ENCODE data around the gene COX6A1.
"Not testable (repeated sequence)": the region's sequence is repeated elsewhere in the genome, so short reads cannot be mapped to it uniquely, and the experiment has no call there.

COX6A1 gene

GRCh38 chr12:120428597-120429229 is 9.2 kb upstream of the COX6A1 start:
- DNase-seq (ENCODE audit: low read depth) = no peak

GRCh38 chr12:120429368-120429767 is 8.5 kb upstream of the COX6A1 start:
- no peak for DNase-seq (ENCODE audit: low read depth)

- no peak for DNase-seq (ENCODE audit: low read depth)
Observed at GRCh38 chr12:120432772-120433525, 5.0 kb upstream of the COX6A1 start.

GRCh38 chr12:120438495-120439198 is 734 bp downstream of the COX6A1 start:
- DNase-seq (ENCODE audit: low read depth) = no peak

- DNase-seq (ENCODE audit: low read depth) = peak; percentile 59
Observed at GRCh38 chr12:120439646-120440247, 1.8 kb downstream of the COX6A1 start.

- DNase-seq (ENCODE audit: low read depth) = no peak
Observed at GRCh38 chr12:120444676-120445075, 6.8 kb downstream of the COX6A1 start.

- peak; percentile 83 for DNase-seq (ENCODE audit: low read depth)
Observed at GRCh38 chr12:120445911-120446843, 8.3 kb downstream of the COX6A1 start, which contains the start of the genes GATC and TRIAP1. Gene GATC (plus strand): TSS chr12:120446444. CDS start chr12:120446481, 37 bp downstream. Gene TRIAP1 (minus strand): TSS chr12:120446384. CDS start chr12:120446372, 12 bp downstream.

- DNase-seq (ENCODE audit: low read depth) = not testable (repeated sequence)
Observed at GRCh38 chr12:120446844-120447178, 8.9 kb downstream of the COX6A1 start.

- DNase-seq (ENCODE audit: low read depth) = no peak
Observed at GRCh38 chr12:120447992-120448391, 10.1 kb downstream of the COX6A1 start.

- DNase-seq (ENCODE audit: low read depth) = not testable (repeated sequence)
Observed at GRCh38 chr12:120452524-120452923, 14.6 kb downstream of the COX6A1 start.

GRCh38 chr12:120453060-120453750 is 15.3 kb downstream of the COX6A1 start:
- no peak for DNase-seq (ENCODE audit: low read depth)

GRCh38 chr12:120453977-120454376 is 16.1 kb downstream of the COX6A1 start:
- no peak for DNase-seq (ENCODE audit: low read depth)

- DNase-seq (ENCODE audit: low read depth) = no peak
Observed at GRCh38 chr12:120455302-120455701, 17.4 kb downstream of the COX6A1 start.

- DNase-seq (ENCODE audit: low read depth) = no peak
Observed at GRCh38 chr12:120457133-120457532, 19.2 kb downstream of the COX6A1 start.

GRCh38 chr12:120460157-120460556 is 22.2 kb downstream of the COX6A1 start:
- DNase-seq (ENCODE audit: low read depth) = no peak

- DNase-seq (ENCODE audit: low read depth) = no peak
Observed at GRCh38 chr12:120462099-120462640, 24.3 kb downstream of the COX6A1 start.

GRCh38 chr12:120463712-120464111 is 25.8 kb downstream of the COX6A1 start:
- DNase-seq (ENCODE audit: low read depth) = no peak

GRCh38 chr12:120465756-120466155 is 27.8 kb downstream of the COX6A1 start:
- no peak for DNase-seq (ENCODE audit: low read depth)

- DNase-seq (ENCODE audit: low read depth) = no peak
Observed at GRCh38 chr12:120466560-120467315, 28.8 kb downstream of the COX6A1 start.

GRCh38 chr12:120467439-120467838 is 29.5 kb downstream of the COX6A1 start:
- DNase-seq (ENCODE audit: low read depth) = no peak

All from stimulated activated CD8-positive, alpha-beta memory T cell treated with anti-CD3 and anti-CD28 coated beads, Interleukin-4, amount 100 ng/mL, for 24 hours (primary cell).